WI38 (cell line): ENCODE measurements around the gene EN2.

Source experiments
- H3K4me3 ChIP-seq: 2 replicates; pipeline ENCODE4 v1.5.1; 2011; ENCODE audit warnings: low read depth, mild to moderate bottlenecking, control low read depth, low read length
- CTCF ChIP-seq: IDR thresholded peaks from 2 replicates; pipeline ENCODE4 v1.5.1; 2012; ENCODE audit warnings: low read depth, mild to moderate bottlenecking, control low read depth, low read length

Gene EN2

DNA sequence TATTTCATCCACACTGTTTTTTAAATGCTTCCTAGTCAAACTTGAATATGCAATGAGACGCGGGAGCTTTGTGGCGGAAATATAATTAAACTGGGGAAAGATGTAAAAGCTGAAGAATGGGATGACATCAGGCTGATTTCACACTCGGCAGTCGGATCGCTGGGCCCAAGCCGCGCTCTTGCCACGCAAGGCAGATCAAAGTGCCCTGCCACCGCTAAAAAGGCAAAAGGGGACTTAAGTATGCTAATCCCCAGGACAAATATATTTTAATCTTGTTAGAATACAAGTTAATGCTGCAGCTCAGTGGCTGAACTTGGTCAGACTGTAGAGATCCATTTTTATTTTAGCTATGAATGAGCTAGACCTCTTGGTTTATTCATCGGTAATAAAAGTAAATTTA is 13.8 kb downstream of the EN2 start:
- TF ChIP-seq CTCF, result no peak
- no peak overlapping the region for H3K4me3 ChIP-seq

- no peak overlapping the region for H3K4me3 ChIP-seq
- no peak for TF ChIP-seq CTCF
Observed at GRCh38 chr7:155477476-155477875, 19.5 kb downstream of the EN2 start.

- no peak for TF ChIP-seq CTCF
- no peak overlapping the region for H3K4me3 ChIP-seq
Observed at GRCh38 chr7:155481764-155482163, 23.8 kb downstream of the EN2 start.

DNA sequence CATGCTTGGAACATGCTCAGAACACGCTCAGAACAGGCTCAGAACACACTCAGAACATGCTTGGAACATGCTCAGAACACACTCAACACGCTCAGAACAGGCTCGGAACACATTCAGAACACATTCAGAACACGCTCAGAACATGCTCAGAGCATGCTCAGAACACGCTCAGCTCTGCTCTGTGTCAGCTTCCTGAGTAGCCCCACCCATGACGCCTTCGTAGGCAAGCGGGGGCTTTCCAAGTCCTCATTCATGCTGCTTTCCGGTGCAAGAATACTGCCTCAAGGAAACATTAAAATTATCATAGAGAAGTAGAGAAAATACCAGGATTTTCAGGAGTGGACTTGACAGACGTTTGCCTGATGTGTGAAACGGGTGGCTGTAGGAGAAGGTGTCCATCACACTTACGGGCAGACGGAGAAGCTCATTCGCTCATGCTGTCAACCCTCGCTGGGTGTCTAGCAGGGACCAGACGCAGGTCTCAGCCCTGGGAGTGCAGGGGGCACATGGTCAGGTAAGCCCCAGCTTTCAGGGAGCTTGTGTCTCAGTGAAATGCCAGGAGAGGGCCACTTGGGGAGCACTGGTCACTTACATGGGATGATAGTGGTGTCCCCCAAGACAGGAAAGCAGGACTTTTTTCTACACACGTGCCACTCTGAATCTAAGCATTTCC is 24.7 kb downstream of the EN2 start:
- TF ChIP-seq CTCF, result no peak
- H3K4me3 ChIP-seq, result no peak overlapping the region

GRCh38 chr7:155483245-155483644 is 25.3 kb downstream of the EN2 start:
- no peak for TF ChIP-seq CTCF
- H3K4me3 ChIP-seq, result no peak overlapping the region

- TF ChIP-seq CTCF, result no peak
- no peak overlapping the region for H3K4me3 ChIP-seq
Observed at GRCh38 chr7:155483868-155484325, 26.0 kb downstream of the EN2 start.

GRCh38 chr7:155484483-155485399 is 26.8 kb downstream of the EN2 start:
- no peak for TF ChIP-seq CTCF
- H3K4me3 ChIP-seq, result no peak overlapping the region
